AG04450 (cell line): ENCODE results near the gene IGFN1. TPM values are rescaled to one million over a fixed set of nuclear protein-coding genes. Genes with fewer than 3 reads are reported as not detected.
"Not testable (repeated sequence)": the region's sequence is repeated elsewhere in the genome, so short reads cannot be mapped to it uniquely, and the experiment has no call there.

Experiments
- CTCF ChIA-PET: fragments of 300-600, 350-600 bp; formaldehyde crosslinking; extraction: SDS; loops from one replicate; lab custom pipeline; 2022; ENCODE audit warnings: antibody characterized with exemption, inconsistent platforms; lab: Charles Lee
- POLR2A ChIA-PET: fragments of 350-600 bp; formaldehyde crosslinking; extraction: SDS; loops from one replicate; lab custom pipeline; 2021; ENCODE audit warnings: antibody characterized with exemption, inconsistent platforms; lab: Yijun Ruan, JAX
- DNase-seq: peaks from one replicate; pipeline ENCODE4 v3.0.0-alpha.2; 2011; ENCODE audit warnings: low read depth, low spot score
- H3K27ac ChIP-seq: one replicate; pipeline ENCODE4 v1.5.1; 2012; ENCODE audit warnings: low read depth, low read length, control low read depth
- H3K27me3 ChIP-seq: one replicate; pipeline ENCODE4 v1.6.0; 2012; ENCODE audit warnings: low read length; ENCODE audit not compliant: control insufficient read depth, insufficient read depth
- H3K4me3 ChIP-seq: 2 replicates; pipeline ENCODE4 v1.5.1; 2011; ENCODE audit warnings: mild to moderate bottlenecking, low read depth, low read length, control low read depth
- H3K9me3 ChIP-seq: 2 replicates; pipeline ENCODE4 v1.5.1; 2012; ENCODE audit warnings: low read length; ENCODE audit not compliant: control insufficient read depth, insufficient read depth
- CTCF ChIP-seq: IDR thresholded peaks from 2 replicates; pipeline ENCODE4 v1.5.1; 2011; ENCODE audit warnings: low read depth, low read length, control low read depth, inconsistent platforms
- polyA plus RNA-seq: library from polyadenylated mRNA; depleted of rRNA; stranded (reverse); fragments of >200 nt; gene quantifications from 2 replicates; pipeline ENCODE4 v1.2.3, GENCODE V29; 2011

The IGFN1 gene
- polyA plus RNA-seq, 1 experiment = not detected

DNA sequence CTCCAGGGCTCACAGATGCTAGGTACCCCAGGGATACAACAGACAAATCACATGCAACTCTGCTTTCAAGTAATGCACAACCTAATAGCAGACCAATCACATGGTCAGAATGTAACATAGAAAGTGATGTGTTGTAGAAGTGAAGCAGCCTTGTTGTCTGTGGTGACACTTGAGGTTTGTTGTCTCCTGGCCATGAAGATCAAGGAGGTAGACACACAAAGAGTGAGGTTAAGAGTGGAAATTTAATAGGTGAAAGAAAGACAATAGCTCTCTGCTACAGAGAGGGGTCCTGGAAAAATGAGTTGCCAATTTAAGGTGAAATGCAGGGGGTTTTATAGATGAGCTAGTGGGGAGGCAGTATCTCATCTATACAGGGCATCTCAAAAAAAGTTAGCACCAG is 33.8 kb upstream of the IGFN1 start:
- ChIA-PET CTCF (interaction anchor here (1.2 kb wide), 1 partner anchor 9 kb away, joined by 3 read pairs; no protein-coding TSS in a partner anchor), POLR2A (no interaction called here)
- no peak for TF ChIP-seq CTCF

GRCh38 chr1:201157949-201158348 is 32.7 kb upstream of the IGFN1 start:
- H3K27ac ChIP-seq = no peak overlapping the region
- no peak overlapping the region for H3K4me3 ChIP-seq
- H3K27me3 ChIP-seq = peaks cover 26% of the 10 kb centered on the region
- H3K9me3 ChIP-seq = no peaks in the 10 kb centered on the region
- no peak for TF ChIP-seq CTCF
- CTCF ChIA-PET = interaction anchor here (1.2 kb wide), 1 partner anchor 11 kb away, joined by 3 read pairs; no protein-coding TSS in a partner anchor
- DNase-seq = no peak
- POLR2A ChIA-PET = no interaction called here

More for the DNA sequence above, 33.8 kb upstream of the IGFN1 start:
- Histone ChIP-seq H3K9me3 (no peaks in the 10 kb centered on the region), H3K27me3 (peaks cover 20% of the 10 kb centered on the region), H3K4me3 (no peak overlapping the region), H3K27ac (no peak overlapping the region)
- DNase-seq = no peak

GRCh38 chr1:201163036-201163435 is 27.6 kb upstream of the IGFN1 start:
- H3K27ac ChIP-seq, H3K4me3 ChIP-seq, POLR2A ChIA-PET, DNase-seq, CTCF ChIA-PET, H3K9me3 ChIP-seq: not testable (repeated sequence)
- H3K27me3 ChIP-seq = peaks cover 36% of the 10 kb centered on the region

- peaks cover 36% of the 10 kb centered on the region for H3K27me3 ChIP-seq
- no peak for TF ChIP-seq CTCF
- no peak overlapping the region for H3K4me3 ChIP-seq
- no peak overlapping the region for H3K27ac ChIP-seq
- CTCF ChIA-PET = no interaction called here
- POLR2A ChIA-PET = no interaction called here
- no peaks in the 10 kb centered on the region for H3K9me3 ChIP-seq
- DNase-seq = no peak
Observed at GRCh38 chr1:201163707-201164106, 26.9 kb upstream of the IGFN1 start.

- Histone ChIP-seq H3K4me3 (no peak overlapping the region), H3K9me3 (no peaks in the 10 kb centered on the region), H3K27ac (no peak overlapping the region), H3K27me3 (peaks cover 33% of the 10 kb centered on the region)
- TF ChIP-seq CTCF = no peak
- ChIA-PET CTCF (no interaction called here), POLR2A (no interaction called here)
- no peak for DNase-seq
Observed at GRCh38 chr1:201164645-201165044, 26.0 kb upstream of the IGFN1 start.
